ENCODE results near the gene URM1.
"Not testable (repeated sequence)": the region's sequence is repeated elsewhere in the genome, so short reads cannot be mapped to it uniquely, and the experiment has no call there.

Gene URM1

DNA sequence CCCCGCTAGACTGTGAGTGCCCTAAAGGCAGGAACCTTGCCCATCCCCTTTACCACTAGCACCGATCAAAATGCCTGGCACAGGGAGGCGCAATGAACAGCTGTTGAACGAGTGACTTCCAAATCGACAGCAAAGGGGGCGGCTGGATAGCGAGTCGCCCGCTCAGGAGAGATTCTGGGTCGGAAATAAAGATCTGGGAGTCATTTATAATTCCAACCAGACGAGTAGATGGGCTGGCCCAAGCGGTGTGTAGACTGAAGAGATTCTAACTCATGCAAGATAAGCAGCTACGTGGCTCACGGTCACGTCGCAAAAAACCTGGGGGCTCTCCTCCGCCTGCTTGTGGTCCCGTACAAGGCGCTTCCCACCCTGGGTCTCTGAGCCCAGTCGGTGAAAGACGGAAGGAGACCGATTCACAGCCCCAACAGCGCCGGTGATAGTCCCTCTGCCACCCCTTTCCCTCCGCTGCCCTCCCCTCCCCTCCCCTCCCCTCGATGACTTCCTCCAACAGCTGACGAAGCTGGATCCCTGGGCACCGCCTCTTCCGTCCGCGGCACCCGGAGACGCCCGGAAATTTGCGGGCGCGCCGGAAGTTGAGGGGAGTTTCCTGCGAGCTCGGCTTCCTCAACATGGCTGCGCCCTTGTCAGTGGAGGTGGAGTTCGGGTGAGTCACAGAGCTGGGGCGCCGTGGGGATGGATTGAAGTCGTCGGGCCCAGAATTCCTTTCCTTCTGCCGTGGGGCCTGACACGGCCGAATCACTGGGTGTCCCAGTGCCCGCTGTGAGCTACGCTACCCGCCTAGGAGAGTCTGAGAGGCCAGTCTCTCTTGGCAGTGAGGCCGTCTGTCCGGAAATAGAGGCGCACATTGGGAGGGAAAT lies at the start of gene URM1:
TSS of gene URM1 (plus strand) at position 623 of the 878 bp plus-strand sequence. CDS start at position 630, 7 bp downstream.
- peak; percentile 82 to 92 (median 86) for DNase-seq (ENCODE audit: low read depth in 2 of 3, low spot score in 2 of 3)

DNA sequence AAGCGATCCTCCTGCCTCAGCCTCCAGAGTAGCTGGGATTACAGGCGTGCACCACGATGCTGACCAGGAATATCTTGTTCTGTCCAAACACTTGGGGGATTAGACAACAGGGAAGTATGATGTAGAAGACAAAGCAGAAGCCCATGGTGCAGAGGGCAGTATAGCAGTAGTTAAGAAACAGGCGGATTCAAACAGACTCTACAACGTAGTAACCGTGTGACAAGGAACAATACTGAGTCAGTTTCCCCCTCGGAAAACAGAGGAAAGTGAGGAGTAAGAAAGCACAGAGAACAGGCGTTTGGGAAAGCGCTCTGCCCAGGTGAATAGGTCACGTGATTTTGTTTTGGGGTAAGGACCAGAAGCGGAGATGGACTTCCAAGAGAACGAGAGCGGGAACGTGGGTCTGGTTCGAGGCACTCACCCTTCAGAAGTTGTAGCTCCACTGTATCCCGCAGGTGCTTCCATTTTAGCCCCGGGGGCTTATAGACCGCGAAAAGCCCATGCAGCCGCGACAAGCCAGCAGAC lies 49.2 kb upstream of the URM1 start:
- no peak for DNase-seq (ENCODE audit: low read depth in 2 of 3, low spot score in 2 of 3)

- DNase-seq (ENCODE audit: low read depth in 2 of 3, low spot score in 2 of 3), result peak; percentile 76 to 88 (median 81)
These were observed 48.6 kb upstream of the URM1 start, which contains the start of the genes COQ4 and TRUB2 for GRCh38 chr9:128322404-128323211. Gene COQ4 (plus strand): TSS chr9:128322839. CDS start chr9:128322859, 20 bp downstream. Gene TRUB2 (minus strand): TSS chr9:128322447. CDS start chr9:128322408, 39 bp downstream.

GRCh38 chr9:128323212-128323730 lies 47.9 kb upstream of the URM1 start:
- DNase-seq (ENCODE audit: low read depth in 2 of 3, low spot score in 2 of 3), result no peak

DNA sequence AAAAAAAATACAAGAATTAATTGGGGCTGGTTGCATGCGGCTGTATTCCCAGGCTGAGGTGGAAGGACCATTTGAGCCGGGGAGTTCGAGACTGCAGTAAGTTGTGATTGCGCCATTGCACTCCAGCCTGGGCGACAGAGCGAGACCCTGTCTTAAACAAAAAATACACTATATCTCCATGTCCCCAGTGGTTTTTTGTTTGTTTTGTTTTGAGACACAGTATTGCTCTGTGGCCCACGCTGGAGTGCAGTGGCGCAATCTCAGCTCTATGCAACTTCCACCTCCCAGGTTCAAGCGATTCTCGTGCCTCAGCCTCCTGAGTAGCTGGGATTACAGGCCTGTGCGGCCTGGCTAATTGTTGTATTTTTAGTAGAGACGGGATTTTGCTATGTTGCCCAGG lies 47.4 kb upstream of the URM1 start:
- no peak for DNase-seq (ENCODE audit: low read depth in 2 of 3, low spot score in 2 of 3)

GRCh38 chr9:128324401-128324800 lies 46.8 kb upstream of the URM1 start:
- DNase-seq (ENCODE audit: low read depth in 2 of 3, low spot score in 2 of 3), result no peak

DNA sequence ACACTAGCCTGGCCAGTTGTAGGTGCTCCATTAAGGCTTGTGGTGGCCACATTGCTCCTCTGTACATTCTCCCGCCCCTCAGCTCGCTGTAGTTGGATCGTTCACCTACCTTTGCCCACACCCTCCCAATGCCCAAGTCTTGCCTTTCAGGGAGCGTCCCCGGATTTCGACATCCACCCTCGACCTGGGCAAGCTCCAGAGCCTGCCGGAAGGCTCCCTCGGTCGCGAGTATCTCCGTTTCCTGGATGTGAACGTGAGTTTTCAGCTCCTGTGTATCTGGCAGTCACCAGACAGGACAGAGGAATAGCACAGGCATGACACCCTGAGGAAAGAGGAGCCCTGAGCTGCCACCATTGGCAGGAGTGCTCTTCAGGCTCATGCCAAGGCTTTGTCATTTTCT lies 45.5 kb upstream of the URM1 start:
- DNase-seq (ENCODE audit: low read depth in 2 of 3, low spot score in 2 of 3), result no peak

- DNase-seq (ENCODE audit: low read depth in 2 of 3, low spot score in 2 of 3), result no peak
These were observed 37.7 kb upstream of the URM1 start for GRCh38 chr9:128333451-128333869.

DNA sequence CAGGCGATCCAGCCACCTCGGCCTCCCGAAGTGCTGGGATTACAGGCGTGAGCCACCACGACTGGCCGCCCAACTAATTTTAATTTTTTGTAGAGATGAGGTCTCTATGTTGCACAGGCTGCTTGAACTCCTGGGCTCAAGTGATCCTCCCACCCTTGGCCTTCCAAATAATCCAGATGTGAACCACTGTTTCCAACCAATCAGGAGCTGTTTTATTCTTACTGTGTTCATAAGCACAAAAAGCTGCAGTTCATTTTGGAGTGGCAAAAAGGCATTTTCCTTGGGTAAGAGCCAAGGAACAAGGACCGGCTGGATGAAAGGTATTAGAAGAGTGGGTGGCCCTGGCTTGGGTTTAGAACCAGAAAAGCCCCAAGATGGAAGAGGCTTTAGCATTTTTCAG lies 36.0 kb upstream of the URM1 start:
- no peak for DNase-seq (ENCODE audit: low read depth in 2 of 3, low spot score in 2 of 3)

DNA sequence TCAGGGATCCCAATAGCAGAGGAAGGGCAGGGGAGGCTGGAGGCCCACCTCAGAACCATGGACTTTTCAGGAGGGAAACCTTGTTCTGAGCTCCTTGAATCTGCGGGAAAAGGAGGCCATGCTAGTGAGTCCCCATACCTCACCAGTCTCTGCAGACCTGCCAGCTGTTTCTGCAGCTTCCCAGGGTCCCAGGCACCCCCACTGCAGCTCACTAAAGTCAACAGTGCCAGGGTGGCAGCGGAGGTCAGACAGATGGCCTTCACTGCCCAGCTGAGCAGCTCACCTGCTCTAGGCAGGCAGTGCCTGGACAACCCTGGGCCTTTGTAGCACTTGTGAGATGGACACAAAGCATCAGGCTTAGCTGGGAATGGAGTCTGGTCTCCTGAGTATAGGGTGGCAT lies 35.3 kb upstream of the URM1 start:
- DNase-seq (ENCODE audit: low read depth in 2 of 3, low spot score in 2 of 3), result no peak

DNA sequence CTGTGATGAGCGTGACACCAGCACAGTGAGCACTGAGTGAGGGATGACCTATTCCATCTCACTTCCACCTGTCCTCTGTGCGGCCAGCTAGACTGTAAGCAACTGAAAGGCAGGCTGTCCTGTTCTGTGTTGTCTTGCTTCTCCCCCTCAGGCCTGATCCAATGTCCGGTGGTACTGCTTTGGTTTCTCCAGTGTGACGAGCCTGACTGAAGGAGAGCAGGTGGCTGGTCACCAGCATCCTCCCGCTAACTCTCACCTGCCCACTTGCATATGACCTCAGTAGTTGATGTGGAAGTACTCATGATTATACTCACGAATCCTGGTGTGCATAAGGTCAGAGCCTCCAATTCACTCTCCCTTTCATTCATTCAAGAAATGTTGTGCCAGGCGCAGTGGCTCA lies 33.2 kb upstream of the URM1 start:
- no peak for DNase-seq (ENCODE audit: low read depth in 2 of 3, low spot score in 2 of 3)

DNA sequence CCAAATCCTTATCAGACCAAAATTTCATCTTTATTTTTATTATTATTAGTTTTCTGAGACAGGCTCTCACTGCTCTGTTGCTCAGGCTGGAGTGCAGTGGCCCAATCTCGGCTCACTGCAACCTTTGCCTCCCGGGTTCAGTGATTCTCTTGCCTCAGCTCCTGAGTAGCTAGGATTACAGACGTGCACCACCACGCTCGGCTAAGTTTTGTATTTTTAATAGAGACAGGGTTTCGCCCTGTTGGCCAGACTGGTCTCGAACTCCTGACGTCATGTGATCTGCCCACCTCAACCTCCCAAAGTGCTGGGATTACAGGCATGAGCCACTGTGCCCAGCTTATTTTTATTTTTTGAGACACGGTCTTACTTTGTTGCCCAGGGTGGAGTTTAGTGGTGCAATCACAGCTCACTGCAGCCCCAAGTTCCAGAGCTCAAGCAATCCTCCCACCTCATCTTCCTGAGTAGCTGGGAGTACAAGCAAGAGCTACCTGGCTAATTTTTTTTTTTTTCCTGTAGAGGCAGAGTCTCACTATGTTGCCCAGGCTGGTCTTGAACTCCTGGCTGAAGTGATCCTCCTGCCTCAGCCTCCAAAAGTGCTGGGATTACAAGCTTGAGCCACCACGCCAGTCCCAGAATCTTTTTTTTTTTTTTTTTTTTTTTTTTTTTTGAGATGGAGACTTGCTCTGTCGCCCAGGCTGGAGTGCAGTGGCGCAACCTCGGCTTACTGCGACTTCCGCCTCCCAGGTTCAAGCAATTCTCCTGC lies 32.1 kb upstream of the URM1 start:
- DNase-seq (ENCODE audit: low read depth in 2 of 3, low spot score in 2 of 3), result not testable (repeated sequence)

- peak; percentile 61 to 72 (median 62) for DNase-seq (ENCODE audit: low read depth in 2 of 3, low spot score in 2 of 3)
These were observed 31.1 kb upstream of the URM1 start, which contains the start of gene SLC27A4 for GRCh38 chr9:128339761-128340690. Gene SLC27A4 (plus strand): TSS chr9:128340527. CDS start chr9:128343133, 2,606 bp downstream.

DNA sequence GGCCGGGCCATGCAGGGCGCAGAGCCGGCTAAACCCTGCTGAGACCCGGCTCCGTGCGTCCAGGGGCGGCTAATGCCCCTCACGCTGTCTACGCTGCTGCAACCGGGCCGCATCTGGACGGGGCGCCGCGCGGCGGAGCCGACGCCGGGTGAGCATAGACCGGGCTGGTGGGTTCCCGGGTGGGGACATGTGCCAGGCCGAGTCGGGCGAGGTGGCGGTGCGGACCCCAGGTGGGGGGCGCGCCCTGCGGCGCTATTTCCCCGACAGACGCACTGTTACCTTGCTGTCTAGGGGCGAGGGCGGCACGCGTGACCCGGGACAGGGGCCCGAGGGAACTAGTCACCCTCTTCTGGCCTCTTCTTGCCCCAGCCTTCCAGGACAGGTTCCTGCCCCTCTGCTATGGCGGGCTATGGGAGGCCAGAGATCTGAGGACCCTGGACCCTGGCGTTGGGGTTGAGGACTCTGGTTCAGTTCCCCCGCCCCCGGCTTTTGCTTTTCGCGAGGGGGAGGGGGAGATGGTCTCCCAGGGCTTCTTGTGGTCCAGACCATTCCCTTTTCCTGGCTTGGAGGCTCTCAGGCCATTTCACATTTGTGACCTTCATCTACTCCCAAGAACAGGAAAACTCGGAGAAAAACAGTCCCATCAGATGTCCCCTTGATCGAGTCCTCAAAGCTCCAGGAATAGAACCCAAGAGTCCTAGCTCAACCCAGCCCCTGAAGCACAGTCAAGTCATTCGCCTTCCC lies 30.3 kb upstream of the URM1 start:
- peak in 2 of 3 experiments; percentile 15 to 24 for DNase-seq (ENCODE audit: low read depth in 2 of 3, low spot score in 2 of 3)

- DNase-seq (ENCODE audit: low read depth in 2 of 3, low spot score in 2 of 3), result peak; percentile 24 to 47 (median 33)
These were observed 29.7 kb upstream of the URM1 start for GRCh38 chr9:128341435-128341849.

- no peak for DNase-seq (ENCODE audit: low read depth in 2 of 3, low spot score in 2 of 3)
These were observed 28.0 kb upstream of the URM1 start for GRCh38 chr9:128342971-128343680.

DNA sequence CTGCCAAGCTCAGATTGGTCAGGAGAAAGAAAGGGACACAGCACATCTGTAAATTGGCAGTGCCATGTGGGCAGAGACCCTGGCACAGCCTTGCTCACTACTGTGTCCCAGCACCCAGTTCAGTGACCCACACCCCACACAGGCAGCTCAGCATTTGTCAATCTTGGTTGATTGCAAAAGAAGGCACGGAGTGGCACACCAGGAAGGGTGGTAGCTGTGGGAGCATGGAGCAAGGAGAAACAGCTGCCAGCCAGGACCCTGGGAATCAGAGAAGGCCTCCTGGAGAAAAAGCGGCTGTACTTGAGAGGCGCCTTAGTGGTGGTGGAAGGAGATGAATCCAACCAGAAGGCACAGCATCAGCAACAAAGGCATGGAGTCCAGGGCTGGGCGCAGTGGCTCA lies 27.3 kb upstream of the URM1 start:
- no peak for DNase-seq (ENCODE audit: low read depth in 2 of 3, low spot score in 2 of 3)

Measured in activated CD8-positive, alpha-beta memory T cell treated with anti-CD3 and anti-CD28 coated beads for 48 hours (primary cell).